ENCODE measurements around the gene CBLN3. TPM values are rescaled to one million over a fixed set of nuclear protein-coding genes. Genes with fewer than 3 reads are reported as not detected.

Gene CBLN3
- polyA plus RNA-seq, 3 donors = 2.4 to 4.2 (median 3.1) TPM

GRCh38 chr14:24440606-24441399 is 11.3 kb upstream of the CBLN3 start:
- DNase-seq = no peak

GRCh38 chr14:24439830-24440605 is 10.6 kb upstream of the CBLN3 start:
- DNase-seq = no peak

GRCh38 chr14:24439257-24439656 is 9.8 kb upstream of the CBLN3 start:
- no peak for DNase-seq

GRCh38 chr14:24438223-24439097 is 9.0 kb upstream of the CBLN3 start:
- DNase-seq = no peak

GRCh38 chr14:24437736-24438067 is 8.2 kb upstream of the CBLN3 start:
- DNase-seq = no peak

- no peak for DNase-seq
Measured at GRCh38 chr14:24437020-24437735, 7.7 kb upstream of the CBLN3 start.

GRCh38 chr14:24436355-24437019 is 7.0 kb upstream of the CBLN3 start:
- peak; percentile 55 for DNase-seq

- DNase-seq = no peak
Measured at GRCh38 chr14:24435998-24436354, 6.5 kb upstream of the CBLN3 start.

- DNase-seq = no peak
Measured at GRCh38 chr14:24435192-24435810, 5.8 kb upstream of the CBLN3 start.

GRCh38 chr14:24434676-24435075 is 5.2 kb upstream of the CBLN3 start:
- DNase-seq = no peak

GRCh38 chr14:24434036-24434435 is 4.6 kb upstream of the CBLN3 start:
- DNase-seq = no peak

- no peak for DNase-seq
Measured at GRCh38 chr14:24432259-24433131, 3.0 kb upstream of the CBLN3 start.

- DNase-seq = peak; percentile 83
Measured at GRCh38 chr14:24431569-24432258, 2.2 kb upstream of the CBLN3 start.

- no peak for DNase-seq
Measured at GRCh38 chr14:24430682-24431568, 1.5 kb upstream of the CBLN3 start.

- peak; percentile 68 for DNase-seq
Measured at GRCh38 chr14:24430143-24430681, 744 bp upstream of the CBLN3 start.

- no peak for DNase-seq
Measured at GRCh38 chr14:24428628-24429394, 657 bp downstream of the CBLN3 start.
